ENCODE measurements around the gene NHLRC4. TPM values are rescaled to one million over a fixed set of nuclear protein-coding genes. Genes with fewer than 3 reads are reported as not detected.

The NHLRC4 gene
- total RNA-seq, 1 experiment from 2014 or later, result 4.0 TPM

DNA sequence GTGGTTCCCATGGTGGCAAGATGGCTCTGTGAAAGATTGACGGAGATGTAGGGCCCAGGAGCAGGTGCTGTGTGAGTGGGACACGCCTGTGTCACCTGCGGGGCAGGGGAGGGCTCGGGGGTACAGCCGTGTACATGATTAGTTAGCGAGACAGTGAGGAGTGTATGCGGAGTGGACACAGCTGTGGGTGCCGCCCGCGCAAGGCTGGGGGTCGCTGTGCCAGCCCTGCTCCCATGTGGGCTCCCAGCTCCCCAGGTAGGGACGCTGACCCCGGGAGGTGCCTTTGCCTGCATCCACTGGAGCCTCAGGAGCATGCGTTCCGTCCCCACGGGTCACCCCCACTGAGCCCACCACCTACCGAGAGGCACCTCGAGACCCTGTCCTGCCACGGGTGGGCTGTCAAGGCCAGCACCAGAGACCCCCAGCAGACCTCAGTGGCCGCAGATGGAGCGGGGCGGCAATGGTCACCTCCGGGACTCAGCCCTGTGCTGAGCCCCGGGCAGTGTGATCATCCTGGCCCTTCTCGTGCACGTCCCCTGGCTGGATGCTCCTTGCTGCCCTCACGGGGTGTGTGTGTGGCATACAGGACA lies 31.9 kb upstream of the NHLRC4 start:
- ChIA-PET POLR2A (no interaction called here), CTCF (no interaction called here)
- Histone ChIP-seq H3K4me1 (ENCODE audit: control insufficient read depth, insufficient read depth, low read length) (peaks cover 31% of the 10 kb centered on the region), H3K27me3 (ENCODE audit: control insufficient read depth, insufficient read depth, low read length) (no peaks in the 10 kb centered on the region), H3K4me3 (ENCODE audit: low read depth in 2 of 2, low read length in 2 of 2) (no peak overlapping the region), H3K36me3 (ENCODE audit: control insufficient read depth, insufficient read depth, low read length) (no peaks in the 10 kb centered on the region), H3K27ac (ENCODE audit: low read length) (0 out of 2 replicates have a peak overlapping the region, but pooled peaks have one; percentile 51), H3K9me3 (ENCODE audit: control insufficient read depth, insufficient read depth, low read depth, low read length) (no peaks in the 10 kb centered on the region)
- no peak for DNase-seq (ENCODE audit: low read depth, low spot score)
- ATAC-seq, result peak; percentile 67
- intact Hi-C loops (cut with micrococcal nuclease; ENCODE audit: unreplicated experiment), result no loop called here
- BruUV-seq (replicated peaks), result no TSS peak
- TF ChIP-seq, protein P1, sequence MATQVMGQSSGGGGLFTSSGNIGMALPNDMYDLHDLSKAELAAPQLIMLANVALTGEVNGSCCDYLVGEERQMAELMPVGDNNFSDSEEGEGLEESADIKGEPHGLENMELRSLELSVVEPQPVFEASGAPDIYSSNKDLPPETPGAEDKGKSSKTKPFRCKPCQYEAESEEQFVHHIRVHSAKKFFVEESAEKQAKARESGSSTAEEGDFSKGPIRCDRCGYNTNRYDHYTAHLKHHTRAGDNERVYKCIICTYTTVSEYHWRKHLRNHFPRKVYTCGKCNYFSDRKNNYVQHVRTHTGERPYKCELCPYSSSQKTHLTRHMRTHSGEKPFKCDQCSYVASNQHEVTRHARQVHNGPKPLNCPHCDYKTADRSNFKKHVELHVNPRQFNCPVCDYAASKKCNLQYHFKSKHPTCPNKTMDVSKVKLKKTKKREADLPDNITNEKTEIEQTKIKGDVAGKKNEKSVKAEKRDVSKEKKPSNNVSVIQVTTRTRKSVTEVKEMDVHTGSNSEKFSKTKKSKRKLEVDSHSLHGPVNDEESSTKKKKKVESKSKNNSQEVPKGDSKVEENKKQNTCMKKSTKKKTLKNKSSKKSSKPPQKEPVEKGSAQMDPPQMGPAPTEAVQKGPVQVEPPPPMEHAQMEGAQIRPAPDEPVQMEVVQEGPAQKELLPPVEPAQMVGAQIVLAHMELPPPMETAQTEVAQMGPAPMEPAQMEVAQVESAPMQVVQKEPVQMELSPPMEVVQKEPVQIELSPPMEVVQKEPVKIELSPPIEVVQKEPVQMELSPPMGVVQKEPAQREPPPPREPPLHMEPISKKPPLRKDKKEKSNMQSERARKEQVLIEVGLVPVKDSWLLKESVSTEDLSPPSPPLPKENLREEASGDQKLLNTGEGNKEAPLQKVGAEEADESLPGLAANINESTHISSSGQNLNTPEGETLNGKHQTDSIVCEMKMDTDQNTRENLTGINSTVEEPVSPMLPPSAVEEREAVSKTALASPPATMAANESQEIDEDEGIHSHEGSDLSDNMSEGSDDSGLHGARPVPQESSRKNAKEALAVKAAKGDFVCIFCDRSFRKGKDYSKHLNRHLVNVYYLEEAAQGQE (IDR thresholded peaks at IDR 0.05; ENCODE audit: insufficient read depth in 1 of 2, low read depth in 2 of 2, low read length in 1 of 2), result no peak
- TF ChIP-seq SIN3A (IDR thresholded peaks at IDR 0.05; ENCODE audit: borderline replicate concordance, insufficient read depth, low read depth, low read length) (no peak), TCF7L2 (IDR thresholded peaks at IDR 0.05; ENCODE audit: low read depth, low read length) (no peak), POLR2AphosphoS5 (IDR thresholded peaks at IDR 0.05; ENCODE audit: low read depth, low read length) (no peak)
- TF ChIP-seq, protein P2, sequence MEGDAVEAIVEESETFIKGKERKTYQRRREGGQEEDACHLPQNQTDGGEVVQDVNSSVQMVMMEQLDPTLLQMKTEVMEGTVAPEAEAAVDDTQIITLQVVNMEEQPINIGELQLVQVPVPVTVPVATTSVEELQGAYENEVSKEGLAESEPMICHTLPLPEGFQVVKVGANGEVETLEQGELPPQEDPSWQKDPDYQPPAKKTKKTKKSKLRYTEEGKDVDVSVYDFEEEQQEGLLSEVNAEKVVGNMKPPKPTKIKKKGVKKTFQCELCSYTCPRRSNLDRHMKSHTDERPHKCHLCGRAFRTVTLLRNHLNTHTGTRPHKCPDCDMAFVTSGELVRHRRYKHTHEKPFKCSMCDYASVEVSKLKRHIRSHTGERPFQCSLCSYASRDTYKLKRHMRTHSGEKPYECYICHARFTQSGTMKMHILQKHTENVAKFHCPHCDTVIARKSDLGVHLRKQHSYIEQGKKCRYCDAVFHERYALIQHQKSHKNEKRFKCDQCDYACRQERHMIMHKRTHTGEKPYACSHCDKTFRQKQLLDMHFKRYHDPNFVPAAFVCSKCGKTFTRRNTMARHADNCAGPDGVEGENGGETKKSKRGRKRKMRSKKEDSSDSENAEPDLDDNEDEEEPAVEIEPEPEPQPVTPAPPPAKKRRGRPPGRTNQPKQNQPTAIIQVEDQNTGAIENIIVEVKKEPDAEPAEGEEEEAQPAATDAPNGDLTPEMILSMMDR (IDR thresholded peaks at IDR 0.05), result no peak
- in situ Hi-C loops (cut with HindIII; ENCODE audit: low pct_unique_long_range_greater_than_20kb, low sequenced_read_pairs), result no loop called here

DNA sequence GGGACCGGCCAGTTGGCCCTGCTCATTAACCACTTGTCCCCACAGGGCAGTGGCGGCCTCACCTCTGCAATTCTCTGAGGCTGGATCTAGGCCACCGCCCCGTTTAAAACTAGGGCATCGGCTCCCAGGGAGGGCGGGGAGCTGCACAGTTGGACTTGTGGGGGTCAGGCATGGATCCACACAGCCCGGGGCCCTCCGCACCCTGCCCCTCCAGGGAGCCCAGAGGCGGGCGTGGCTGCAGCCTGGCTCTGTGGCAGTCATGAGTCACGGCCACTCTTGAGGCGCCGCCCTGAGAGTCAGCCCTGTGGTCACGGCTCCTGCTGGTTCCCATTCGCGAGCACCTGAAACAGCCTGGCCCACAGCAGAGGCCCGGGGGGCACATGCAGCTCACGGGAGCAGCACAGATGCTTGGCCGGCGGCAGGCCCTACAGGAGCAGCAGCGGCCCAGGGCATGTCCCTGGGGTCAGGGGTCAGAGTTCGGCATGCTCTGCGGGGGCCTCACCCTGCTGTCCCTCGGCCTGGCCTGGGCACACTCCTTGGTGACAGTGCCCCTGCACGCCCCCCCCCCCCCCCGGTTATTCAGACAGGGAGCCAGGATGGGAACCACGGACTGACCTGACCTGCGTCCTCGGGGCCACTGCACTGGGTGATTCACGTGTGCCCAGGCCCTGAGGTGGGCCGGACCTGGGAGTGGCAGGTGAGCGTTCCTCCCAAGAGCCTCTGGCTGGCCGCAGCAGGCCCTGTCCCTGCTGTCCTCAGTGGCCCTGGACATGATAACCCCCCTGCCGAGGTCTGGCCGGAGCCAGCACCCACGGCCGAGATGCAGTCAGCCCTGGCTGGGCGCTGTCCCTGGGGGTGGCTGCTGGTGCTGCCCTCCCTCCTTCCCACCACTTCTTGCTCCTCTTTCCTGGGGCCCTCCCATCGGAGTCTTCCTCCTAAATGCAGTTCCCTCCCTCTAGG lies 31.1 kb upstream of the NHLRC4 start:
- BruUV-seq (replicated peaks), result no TSS peak
- in situ Hi-C loops (cut with HindIII; ENCODE audit: low pct_unique_long_range_greater_than_20kb, low sequenced_read_pairs), result no loop called here
- H3K4me1 ChIP-seq (ENCODE audit: control insufficient read depth, insufficient read depth, low read length), result peaks cover 29% of the 10 kb centered on the region
- DNase-seq (ENCODE audit: low read depth, low spot score), result no peak
- TF ChIP-seq SIN3A (IDR thresholded peaks at IDR 0.05; ENCODE audit: borderline replicate concordance, insufficient read depth, low read depth, low read length) (no peak), TCF7L2 (IDR thresholded peaks at IDR 0.05; ENCODE audit: low read depth, low read length) (no peak), POLR2AphosphoS5 (IDR thresholded peaks at IDR 0.05; ENCODE audit: low read depth, low read length) (no peak)
- TF ChIP-seq, protein P2 (IDR thresholded peaks at IDR 0.05), result no peak
- TF ChIP-seq, protein P1 (IDR thresholded peaks at IDR 0.05; ENCODE audit: insufficient read depth in 1 of 2, low read depth in 2 of 2, low read length in 1 of 2), result no peak
- intact Hi-C loops (cut with micrococcal nuclease; ENCODE audit: unreplicated experiment), result no loop called here
- ChIA-PET POLR2A (no interaction called here), CTCF (no interaction called here)
- H3K27ac ChIP-seq (ENCODE audit: low read length), result 0 out of 2 replicates have a peak overlapping the region, but pooled peaks have one; percentile 51
- no peaks in the 10 kb centered on the region for H3K9me3 ChIP-seq (ENCODE audit: control insufficient read depth, insufficient read depth, low read depth, low read length)
- no peaks in the 10 kb centered on the region for H3K27me3 ChIP-seq (ENCODE audit: control insufficient read depth, insufficient read depth, low read length)
- no peak overlapping the region for H3K4me3 ChIP-seq (ENCODE audit: low read depth in 2 of 2, low read length in 2 of 2)
- H3K36me3 ChIP-seq (ENCODE audit: control insufficient read depth, insufficient read depth, low read length), result no peaks in the 10 kb centered on the region
- peak; percentile 86 for ATAC-seq
